SK-N-SH (cell line): ENCODE results near the gene CR1. TPM values are rescaled to one million over a fixed set of nuclear protein-coding genes. Genes with fewer than 3 reads are reported as not detected.

Source experiments
- CTCF ChIA-PET: fragments of 300-600, 350-600 bp; formaldehyde crosslinking; extraction: SDS; loops from one replicate; lab custom pipeline; 2021; lab: Yijun Ruan, JAX
- POLR2A ChIA-PET: fragments of 350-600 bp; sonication (Branson Sonifier 250); formaldehyde crosslinking; extraction: SDS; loops from one replicate; lab custom pipeline; 2020; ENCODE audit warnings: antibody characterized with exemption, inconsistent platforms; lab: Yijun Ruan, JAX
- DNase-seq: peaks from one replicate; pipeline ENCODE4 v3.0.0; 2012
- H2AFZ ChIP-seq: fragments of 200-600 bp; sonication (generic); 2 replicates; pipeline ENCODE4 v1.8.1; 2016; ENCODE audit warnings: antibody characterized with exemption, mild to moderate bottlenecking, low read depth
- H3F3A ChIP-seq: fragments of 200-600 bp; sonication (generic); replicated peaks from 2 replicates; pipeline ENCODE3; 2016; ENCODE audit warnings: antibody characterized with exemption, mild to moderate bottlenecking; ENCODE audit not compliant: insufficient read depth
- H3K27ac ChIP-seq, 2 experiments: fragments of 200-500 bp in 1 of 2; fragments of 200-600 bp in 1 of 2; sonication (Bioruptor generic) in 1 of 2; sonication (generic), shearing (Covaris generic) in 1 of 2; 2 replicates each; pipeline versions ENCODE4 v1.5.1 to v1.6.1; 2014 to 2016; ENCODE audit warnings: low read depth in 2 of 2, inconsistent platforms in 1 of 2, low read length in 1 of 2, mild to moderate bottlenecking in 1 of 2, mixed read lengths in 1 of 2
- H3K27me3 ChIP-seq: fragments of 200-600 bp; sonication (generic), shearing (Covaris generic); 2 replicates; pipeline ENCODE4 v1.6.1; 2016; ENCODE audit warnings: mixed run types; ENCODE audit not compliant: insufficient read depth
- H3K36me3 ChIP-seq, 2 experiments: fragments of 200-500 bp in 1 of 2; fragments of 200-600 bp in 1 of 2; sonication (Bioruptor generic) in 1 of 2; sonication (generic) in 1 of 2; replicated peaks in 1 of 2; 2 replicates each; pipeline versions ENCODE3 to v1.5.1; 2014 to 2016; ENCODE audit warnings: low read length in 1 of 2, mild to moderate bottlenecking in 1 of 2; ENCODE audit not compliant: insufficient read depth in 2 of 2, control insufficient read depth in 1 of 2
- H3K4me1 ChIP-seq, 2 experiments: fragments of 200-500 bp in 1 of 2; fragments of 200-600 bp in 1 of 2; sonication (Bioruptor generic) in 1 of 2; sonication (generic), shearing (Covaris generic) in 1 of 2; 2 replicates each; pipeline versions ENCODE4 v1.5.1 to v1.6.1; 2014 to 2016; ENCODE audit warnings: low read depth in 1 of 2, low read length in 1 of 2, mixed run types in 1 of 2; ENCODE audit not compliant: insufficient read depth in 2 of 2, control insufficient read depth in 1 of 2
- H3K4me2 ChIP-seq: fragments of 200-600 bp; sonication (generic), shearing (Covaris generic); 2 replicates; pipeline ENCODE4 v1.6.1; 2017; ENCODE audit warnings: mixed run types
- H3K4me3 ChIP-seq, 2 experiments: fragments of 200-500 bp in 1 of 2; fragments of 200-600 bp in 1 of 2; sonication (Bioruptor generic) in 1 of 2; sonication (generic), shearing (Covaris generic) in 1 of 2; 2 replicates each; pipeline versions ENCODE4 v1.5.1 to v1.8.1; 2014 to 2016; ENCODE audit warnings: low read depth in 2 of 2, inconsistent platforms in 1 of 2, low read length in 1 of 2, mild to moderate bottlenecking in 1 of 2, mixed read lengths in 1 of 2, moderate library complexity in 1 of 2
- H3K79me2 ChIP-seq: fragments of 200-600 bp; sonication (generic); 2 replicates; pipeline ENCODE4 v1.8.1; 2017; ENCODE audit warnings: mild to moderate bottlenecking; ENCODE audit not compliant: insufficient read depth
- H3K9ac ChIP-seq: fragments of 200-600 bp; sonication (generic); 2 replicates; pipeline ENCODE4 v1.6.1; 2017; ENCODE audit warnings: mixed run types
- H3K9me2 ChIP-seq: fragments of 200-600 bp; sonication (generic); 2 replicates; pipeline ENCODE4 v1.6.1; 2017; ENCODE audit warnings: mixed run types
- H3K9me3 ChIP-seq: fragments of 200-600 bp; sonication (generic); 2 replicates; pipeline ENCODE4 v1.6.1; 2017; ENCODE audit warnings: mixed run types, mild to moderate bottlenecking, moderate library complexity
- H4K20me1 ChIP-seq: fragments of 200-600 bp; sonication (generic); 2 replicates; pipeline ENCODE4 v1.6.1; 2017; ENCODE audit warnings: mild to moderate bottlenecking, mixed run types; ENCODE audit not compliant: insufficient read depth
- ELF1 ChIP-seq: IDR thresholded peaks from 2 replicates; pipeline ENCODE4 v1.4.0; 2012
- EP300 ChIP-seq, 2 experiments: IDR thresholded peaks; 2 replicates each; pipeline versions ENCODE4 v1.4.0 to v1.6.1; 2012; ENCODE audit warnings: borderline replicate concordance in 1 of 2, low read depth in 1 of 2, low read length in 1 of 2
- FOSL2 ChIP-seq: IDR thresholded peaks from 2 replicates; pipeline ENCODE4 v1.4.0; 2012; ENCODE audit warnings: low read depth, mild to moderate bottlenecking, moderate library complexity, borderline replicate concordance
- MEF2A ChIP-seq: IDR thresholded peaks from 2 replicates; pipeline ENCODE4 v1.4.0; 2012; ENCODE audit warnings: low read depth, borderline replicate concordance
- POLR2AphosphoS5 ChIP-seq: IDR thresholded peaks from 2 replicates; pipeline ENCODE4 v1.6.1; 2012; ENCODE audit warnings: low read depth, low read length
- RAD21 ChIP-seq: IDR thresholded peaks from 2 replicates; pipeline ENCODE4 v1.6.1; 2012; ENCODE audit warnings: mild to moderate bottlenecking, low read length
- RCOR1 ChIP-seq: fragments of 150-350 bp; IDR thresholded peaks from 2 replicates; pipeline ENCODE4 v1.6.1; 2017; ENCODE audit warnings: antibody characterized with exemption, low read length
- RXRA ChIP-seq: IDR thresholded peaks from 2 replicates; pipeline ENCODE4 v1.4.0; 2012; ENCODE audit warnings: low read depth, mild to moderate bottlenecking, borderline replicate concordance
- TCF12 ChIP-seq: IDR thresholded peaks from 2 replicates; pipeline ENCODE4 v1.4.0; 2012
- YY1 ChIP-seq: IDR thresholded peaks from 2 replicates; pipeline ENCODE4 v1.4.0; 2012; ENCODE audit warnings: low read depth, mild to moderate bottlenecking
- WGBS: methylation state at CpG from one replicate; pipeline ENCODE4 v1.1.6; 2017; ENCODE audit warnings: low lambda C conversion rate; 5-methylcytosine and 5-hydroxymethylcytosine counted together
- polyA plus RNA-seq, 3 experiments: library from polyadenylated mRNA; depleted of rRNA; stranded (reverse); fragments of >200 nt; gene quantifications; 2 replicates each; pipeline ENCODE4 v1.2.3, GENCODE V29; 2012
- TF ChIP-seq, protein P1 (sequence below): fragments of 150-350 bp; IDR thresholded peaks from 2 replicates; pipeline ENCODE4 v1.6.1; 2016; ENCODE audit warnings: mild to moderate bottlenecking, low read depth, low read length
- TF ChIP-seq, protein P2 (sequence below): fragments of 150-350 bp; IDR thresholded peaks from 2 replicates; pipeline ENCODE4 v1.6.1; 2017; ENCODE audit warnings: antibody characterized with exemption, low read length, low read depth, borderline replicate concordance
- TF ChIP-seq, protein P3 (sequence below): fragments of 200-600 bp; sonication (generic); IDR thresholded peaks from 2 replicates; pipeline ENCODE4 v1.6.1; 2017; ENCODE audit warnings: antibody characterized with exemption, mild to moderate bottlenecking, moderate library complexity
- TF ChIP-seq, protein P4 (sequence below): IDR thresholded peaks from 2 replicates; pipeline ENCODE4 v1.4.0; 2012; ENCODE audit warnings: low read depth, borderline replicate concordance
- TF ChIP-seq, protein P5 (sequence below): IDR thresholded peaks from 2 replicates; pipeline ENCODE4 v1.4.0; 2012; ENCODE audit warnings: low read depth
- TF ChIP-seq, protein P6 (sequence below): IDR thresholded peaks from 2 replicates; pipeline ENCODE4 v1.4.0; 2012; ENCODE audit warnings: low read depth, borderline replicate concordance

CR1 gene
- polyA plus RNA-seq, 1 of the 3 experiments (the other 2 are of a cell fraction): not detected

DNA sequence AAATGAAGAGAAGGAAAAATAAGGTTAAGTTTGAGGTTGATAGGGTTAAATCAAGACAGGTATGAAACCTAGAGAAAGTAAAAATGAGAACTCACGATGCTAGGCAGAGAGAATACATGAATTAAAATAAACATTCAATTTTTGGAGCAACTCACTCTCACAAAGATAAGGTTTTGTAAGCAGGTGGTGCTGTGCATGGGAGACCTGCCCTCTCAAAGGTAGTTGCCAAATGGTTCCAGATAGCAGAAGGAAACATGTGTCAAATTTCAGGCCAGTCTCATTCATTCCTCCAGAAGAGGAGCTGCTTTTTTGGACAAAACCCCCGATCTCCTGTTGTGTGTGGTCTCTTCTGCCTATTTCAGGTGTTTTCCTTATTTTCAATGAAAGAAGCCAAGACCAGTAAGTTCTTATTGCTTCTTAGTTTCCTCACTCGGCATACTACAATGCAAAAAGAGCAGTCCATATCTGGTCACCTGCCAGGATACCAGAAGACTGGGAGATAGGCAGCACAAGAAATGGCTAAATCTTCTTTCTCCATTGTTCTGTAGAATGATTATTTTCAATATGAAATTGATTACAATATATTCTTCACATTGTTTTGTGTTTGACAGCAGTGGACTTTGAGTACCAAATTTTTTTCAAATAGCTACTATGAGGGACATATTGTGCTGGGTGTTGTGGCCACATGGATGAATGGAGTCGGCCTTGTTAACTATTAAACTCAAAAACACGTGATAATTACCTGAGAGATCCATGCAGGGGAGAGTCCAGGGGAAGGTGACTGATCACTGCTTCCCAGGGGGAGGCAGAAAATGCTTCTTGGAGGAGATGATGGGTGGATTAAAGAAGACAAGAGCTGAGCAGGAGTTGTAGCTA is 152.6 kb downstream of the CR1 start:
- Histone ChIP-seq H3K27me3 (peaks cover 7% of the 10 kb centered on the region), H4K20me1 (no peaks in the 10 kb centered on the region), H3F3A (no peaks in the 10 kb centered on the region), H3K36me3 (no peaks in the 10 kb centered on the region), H3K4me2 (no peak overlapping the region), H3K9ac (no peak overlapping the region), H3K4me1 (peaks cover 0 to 4% of the 10 kb centered on the region in 2 experiments; a peak in 1 of 4 replicates), H3K4me3 (no peak overlapping the region), H3K27ac (no peak overlapping the region), H3K9me3 (no peaks in the 10 kb centered on the region), H3K9me2 (no peaks in the 10 kb centered on the region), H3K79me2 (no peaks in the 10 kb centered on the region), H2AFZ (no peak overlapping the region)
- POLR2A ChIA-PET: no interaction called here
- WGBS: 8% methylated on average over 5 of the region's 5 CpGs
- no peak for DNase-seq
- TF ChIP-seq YY1: no peak
- TF ChIP-seq EP300 (IDR thresholded peaks at IDR 0.05; ENCODE audit: borderline replicate concordance in 1 of 2, low read depth in 1 of 2, low read length in 1 of 2): no peak
- TF ChIP-seq, protein P1, sequence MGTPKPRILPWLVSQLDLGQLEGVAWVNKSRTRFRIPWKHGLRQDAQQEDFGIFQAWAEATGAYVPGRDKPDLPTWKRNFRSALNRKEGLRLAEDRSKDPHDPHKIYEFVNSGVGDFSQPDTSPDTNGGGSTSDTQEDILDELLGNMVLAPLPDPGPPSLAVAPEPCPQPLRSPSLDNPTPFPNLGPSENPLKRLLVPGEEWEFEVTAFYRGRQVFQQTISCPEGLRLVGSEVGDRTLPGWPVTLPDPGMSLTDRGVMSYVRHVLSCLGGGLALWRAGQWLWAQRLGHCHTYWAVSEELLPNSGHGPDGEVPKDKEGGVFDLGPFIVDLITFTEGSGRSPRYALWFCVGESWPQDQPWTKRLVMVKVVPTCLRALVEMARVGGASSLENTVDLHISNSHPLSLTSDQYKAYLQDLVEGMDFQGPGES: no peak
- TF ChIP-seq FOSL2: no peak
- TF ChIP-seq, protein P2, sequence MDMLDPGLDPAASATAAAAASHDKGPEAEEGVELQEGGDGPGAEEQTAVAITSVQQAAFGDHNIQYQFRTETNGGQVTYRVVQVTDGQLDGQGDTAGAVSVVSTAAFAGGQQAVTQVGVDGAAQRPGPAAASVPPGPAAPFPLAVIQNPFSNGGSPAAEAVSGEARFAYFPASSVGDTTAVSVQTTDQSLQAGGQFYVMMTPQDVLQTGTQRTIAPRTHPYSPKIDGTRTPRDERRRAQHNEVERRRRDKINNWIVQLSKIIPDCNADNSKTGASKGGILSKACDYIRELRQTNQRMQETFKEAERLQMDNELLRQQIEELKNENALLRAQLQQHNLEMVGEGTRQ: no peak
- no peak for TF ChIP-seq TCF12
- CTCF ChIA-PET: interaction anchor here (1.2 kb wide), 1 partner anchor 148 kb away, joined by 4 read pairs; no protein-coding TSS in a partner anchor

DNA sequence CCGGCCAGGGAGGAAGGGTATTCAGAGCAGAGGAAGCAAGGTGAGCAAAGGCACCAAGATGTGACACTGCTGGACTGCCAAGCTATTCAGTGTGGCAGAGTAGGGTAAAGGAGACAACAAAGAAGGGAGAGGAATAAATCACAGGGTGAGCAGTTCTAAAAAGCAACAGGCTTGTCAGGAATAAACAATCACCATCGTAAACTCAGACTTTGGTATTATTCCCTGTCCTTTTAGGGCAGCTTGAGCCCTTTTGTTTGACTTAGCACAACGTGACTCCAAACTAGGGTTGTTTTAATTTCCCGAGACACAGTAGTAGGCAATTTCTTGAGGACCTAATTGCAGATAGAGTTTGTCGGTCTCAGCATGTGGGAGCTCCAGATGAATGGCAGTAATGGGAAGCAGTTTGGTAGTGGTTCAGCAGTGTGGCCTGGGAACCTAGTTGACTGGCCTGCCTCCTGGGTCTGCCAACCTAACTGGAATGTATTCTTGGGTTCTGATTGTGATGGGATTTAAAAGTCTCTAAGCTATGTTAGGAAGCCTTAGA is 153.3 kb downstream of the CR1 start:
- Histone ChIP-seq H2AFZ (no peak overlapping the region), H3K4me1 (peaks cover 0 to 4% of the 10 kb centered on the region in 2 experiments; a peak in 1 of 4 replicates), H3K36me3 (no peaks in the 10 kb centered on the region), H3K9me2 (no peaks in the 10 kb centered on the region), H3K9me3 (no peaks in the 10 kb centered on the region), H3K4me3 (no peak overlapping the region), H3K9ac (no peak overlapping the region), H3K79me2 (no peaks in the 10 kb centered on the region), H4K20me1 (no peaks in the 10 kb centered on the region), H3K27ac (no peak overlapping the region), H3K27me3 (peaks cover 7% of the 10 kb centered on the region), H3K4me2 (no peak overlapping the region), H3F3A (no peaks in the 10 kb centered on the region)
- DNase-seq: no peak
- ChIA-PET POLR2A (no interaction called here), CTCF (interaction anchor here (1.2 kb wide), 1 partner anchor 148 kb away, joined by 4 read pairs; no protein-coding TSS in a partner anchor)
- TF ChIP-seq RCOR1: no peak
- TF ChIP-seq RXRA: no peak
- TF ChIP-seq, protein P3, sequence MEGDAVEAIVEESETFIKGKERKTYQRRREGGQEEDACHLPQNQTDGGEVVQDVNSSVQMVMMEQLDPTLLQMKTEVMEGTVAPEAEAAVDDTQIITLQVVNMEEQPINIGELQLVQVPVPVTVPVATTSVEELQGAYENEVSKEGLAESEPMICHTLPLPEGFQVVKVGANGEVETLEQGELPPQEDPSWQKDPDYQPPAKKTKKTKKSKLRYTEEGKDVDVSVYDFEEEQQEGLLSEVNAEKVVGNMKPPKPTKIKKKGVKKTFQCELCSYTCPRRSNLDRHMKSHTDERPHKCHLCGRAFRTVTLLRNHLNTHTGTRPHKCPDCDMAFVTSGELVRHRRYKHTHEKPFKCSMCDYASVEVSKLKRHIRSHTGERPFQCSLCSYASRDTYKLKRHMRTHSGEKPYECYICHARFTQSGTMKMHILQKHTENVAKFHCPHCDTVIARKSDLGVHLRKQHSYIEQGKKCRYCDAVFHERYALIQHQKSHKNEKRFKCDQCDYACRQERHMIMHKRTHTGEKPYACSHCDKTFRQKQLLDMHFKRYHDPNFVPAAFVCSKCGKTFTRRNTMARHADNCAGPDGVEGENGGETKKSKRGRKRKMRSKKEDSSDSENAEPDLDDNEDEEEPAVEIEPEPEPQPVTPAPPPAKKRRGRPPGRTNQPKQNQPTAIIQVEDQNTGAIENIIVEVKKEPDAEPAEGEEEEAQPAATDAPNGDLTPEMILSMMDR: no peak
- no peak for TF ChIP-seq POLR2AphosphoS5
- TF ChIP-seq, protein P4, sequence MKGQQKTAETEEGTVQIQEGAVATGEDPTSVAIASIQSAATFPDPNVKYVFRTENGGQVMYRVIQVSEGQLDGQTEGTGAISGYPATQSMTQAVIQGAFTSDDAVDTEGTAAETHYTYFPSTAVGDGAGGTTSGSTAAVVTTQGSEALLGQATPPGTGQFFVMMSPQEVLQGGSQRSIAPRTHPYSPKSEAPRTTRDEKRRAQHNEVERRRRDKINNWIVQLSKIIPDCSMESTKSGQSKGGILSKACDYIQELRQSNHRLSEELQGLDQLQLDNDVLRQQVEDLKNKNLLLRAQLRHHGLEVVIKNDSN: no peak
- TF ChIP-seq, protein P5, sequence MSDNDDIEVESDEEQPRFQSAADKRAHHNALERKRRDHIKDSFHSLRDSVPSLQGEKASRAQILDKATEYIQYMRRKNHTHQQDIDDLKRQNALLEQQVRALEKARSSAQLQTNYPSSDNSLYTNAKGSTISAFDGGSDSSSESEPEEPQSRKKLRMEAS: no peak
- TF ChIP-seq RAD21: no peak
- no peak for TF ChIP-seq ELF1
- no peak for TF ChIP-seq MEF2A
- TF ChIP-seq, protein P6, sequence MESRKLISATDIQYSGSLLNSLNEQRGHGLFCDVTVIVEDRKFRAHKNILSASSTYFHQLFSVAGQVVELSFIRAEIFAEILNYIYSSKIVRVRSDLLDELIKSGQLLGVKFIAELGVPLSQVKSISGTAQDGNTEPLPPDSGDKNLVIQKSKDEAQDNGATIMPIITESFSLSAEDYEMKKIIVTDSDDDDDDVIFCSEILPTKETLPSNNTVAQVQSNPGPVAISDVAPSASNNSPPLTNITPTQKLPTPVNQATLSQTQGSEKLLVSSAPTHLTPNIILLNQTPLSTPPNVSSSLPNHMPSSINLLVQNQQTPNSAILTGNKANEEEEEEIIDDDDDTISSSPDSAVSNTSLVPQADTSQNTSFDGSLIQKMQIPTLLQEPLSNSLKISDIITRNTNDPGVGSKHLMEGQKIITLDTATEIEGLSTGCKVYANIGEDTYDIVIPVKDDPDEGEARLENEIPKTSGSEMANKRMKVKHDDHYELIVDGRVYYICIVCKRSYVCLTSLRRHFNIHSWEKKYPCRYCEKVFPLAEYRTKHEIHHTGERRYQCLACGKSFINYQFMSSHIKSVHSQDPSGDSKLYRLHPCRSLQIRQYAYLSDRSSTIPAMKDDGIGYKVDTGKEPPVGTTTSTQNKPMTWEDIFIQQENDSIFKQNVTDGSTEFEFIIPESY: no peak
- 16% methylated on average over 5 of the region's 5 CpGs for WGBS
